GM19351 (cell line): ENCODE measurements around the gene FAM110C.
"Not testable (repeated sequence)": the region's sequence is repeated elsewhere in the genome, so short reads cannot be mapped to it uniquely, and the experiment has no call there.

ENCODE experiments used
- ATAC-seq: cut with Tn5 transposase; IDR thresholded peaks from one replicate; pipeline ENCODE4 v1.9.1; 2021; ENCODE audit warnings: mild to moderate bottlenecking, moderate library complexity; ENCODE audit not compliant: unreplicated experiment

The FAM110C gene

DNA sequence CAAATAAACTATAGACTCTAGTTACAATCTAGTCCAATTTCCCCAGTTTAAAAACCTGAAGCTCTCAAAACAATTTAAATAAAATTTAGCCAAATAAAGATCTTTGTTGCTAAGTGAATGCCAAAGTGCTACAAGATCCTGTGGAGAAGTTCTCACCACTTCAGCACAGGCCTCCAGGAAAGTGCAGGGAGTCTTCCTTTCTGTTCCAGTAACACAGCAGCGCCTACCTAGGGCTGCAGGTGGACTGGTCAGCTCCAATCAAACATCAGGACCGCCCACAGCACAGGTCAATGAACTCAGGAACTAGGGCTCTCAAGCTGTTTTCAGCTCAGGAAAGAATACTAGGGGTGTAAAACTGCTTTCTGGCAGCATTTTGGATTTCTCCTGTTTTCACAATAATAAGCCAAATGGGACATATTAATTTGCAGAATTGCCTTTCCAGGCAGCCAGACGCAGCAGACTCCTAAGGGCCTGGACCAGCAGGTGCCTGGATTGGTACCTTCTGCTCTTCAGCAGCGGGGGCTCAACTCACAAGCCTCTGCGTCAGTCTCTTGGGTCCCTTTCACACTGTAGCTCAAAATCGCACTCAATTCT lies 1.5 kb downstream of the FAM110C start:
- ATAC-seq, result no peak

DNA sequence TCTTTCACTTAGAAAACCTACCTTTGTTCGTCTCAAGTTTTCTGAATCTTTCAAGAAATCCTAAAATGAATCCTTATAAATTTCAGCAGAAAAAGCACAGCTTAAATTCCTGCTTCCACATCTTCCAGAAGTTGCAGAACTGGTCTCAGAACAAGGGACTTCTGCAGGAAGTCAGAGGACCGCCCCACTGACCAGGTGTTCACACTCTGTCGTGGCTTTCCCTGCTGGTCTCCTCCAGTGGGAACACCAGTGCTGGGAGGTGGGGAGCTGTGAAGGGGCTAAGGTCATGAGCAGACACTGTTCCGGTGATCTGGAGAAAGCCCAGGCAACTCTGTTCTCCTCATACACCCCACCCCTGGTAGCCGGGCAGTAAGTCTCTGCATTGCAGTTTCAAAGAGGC lies 3.5 kb downstream of the FAM110C start:
- ATAC-seq, result no peak

DNA sequence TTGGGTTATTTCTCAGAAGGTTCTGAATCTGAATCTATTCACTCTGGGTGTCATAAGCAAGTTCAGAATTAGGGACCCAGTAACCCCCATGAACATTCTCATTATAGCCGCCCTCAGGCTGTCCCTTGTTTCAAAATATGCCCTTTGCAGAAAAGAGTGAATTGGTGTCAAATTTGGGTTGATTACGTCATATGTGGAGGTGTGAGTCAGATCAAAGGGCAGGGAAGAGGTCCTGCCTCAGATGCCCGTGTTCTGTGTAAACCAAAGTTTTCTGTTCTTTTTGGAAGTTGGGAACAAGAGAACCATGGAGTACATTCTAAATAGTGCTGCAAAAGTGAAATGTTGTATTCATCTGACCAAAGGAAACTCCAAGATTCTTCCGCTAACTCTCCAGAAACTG lies 5.8 kb downstream of the FAM110C start:
- no peak for ATAC-seq

GRCh38 chr2:38155-38554 lies 8.2 kb downstream of the FAM110C start:
- ATAC-seq, result no peak

GRCh38 chr2:36318-36717 lies 10.0 kb downstream of the FAM110C start:
- no peak for ATAC-seq

DNA sequence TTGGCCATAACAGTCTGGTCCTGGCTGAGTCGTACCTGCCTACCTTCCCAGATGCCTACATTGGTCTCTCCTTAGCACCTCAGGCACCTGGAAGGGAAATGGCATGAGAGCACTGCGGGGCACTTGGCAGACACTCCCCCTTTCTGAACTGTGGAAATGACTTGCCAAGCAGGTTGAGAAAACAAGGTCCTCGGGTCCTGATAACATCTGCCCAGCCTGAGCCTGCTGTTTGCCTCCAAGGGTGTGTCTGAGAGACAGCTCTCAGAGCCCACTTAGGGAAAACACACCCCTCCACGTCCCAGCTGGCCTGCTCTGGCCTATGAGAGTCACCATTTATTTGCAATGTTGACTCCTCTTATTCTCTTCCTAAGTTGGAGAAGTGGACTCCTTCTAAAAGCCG lies 10.5 kb downstream of the FAM110C start:
- no peak for ATAC-seq

GRCh38 chr2:33620-34019 lies 12.7 kb downstream of the FAM110C start:
- no peak for ATAC-seq

- no peak for ATAC-seq
These were observed 14.2 kb downstream of the FAM110C start for GRCh38 chr2:32068-32467.

- ATAC-seq, result no peak
These were observed 17.1 kb downstream of the FAM110C start for GRCh38 chr2:29253-29652.

GRCh38 chr2:28406-28975 lies 17.8 kb downstream of the FAM110C start:
- ATAC-seq, result no peak

- no peak for ATAC-seq
These were observed 19.4 kb downstream of the FAM110C start for GRCh38 chr2:26891-27290.

- no peak for ATAC-seq
These were observed 20.8 kb downstream of the FAM110C start for GRCh38 chr2:25543-25942.

- ATAC-seq, result not testable (repeated sequence)
These were observed 21.7 kb downstream of the FAM110C start for GRCh38 chr2:24591-24990.

- ATAC-seq, result no peak
These were observed 22.2 kb downstream of the FAM110C start for GRCh38 chr2:24107-24506.

- no peak for ATAC-seq
These were observed 23.0 kb downstream of the FAM110C start for GRCh38 chr2:23283-23682.

GRCh38 chr2:22244-22643 lies 24.1 kb downstream of the FAM110C start:
- not testable (repeated sequence) for ATAC-seq

GRCh38 chr2:20259-20658 lies 26.0 kb downstream of the FAM110C start:
- not testable (repeated sequence) for ATAC-seq

GRCh38 chr2:19505-19904 lies 26.8 kb downstream of the FAM110C start:
- no peak for ATAC-seq

DNA sequence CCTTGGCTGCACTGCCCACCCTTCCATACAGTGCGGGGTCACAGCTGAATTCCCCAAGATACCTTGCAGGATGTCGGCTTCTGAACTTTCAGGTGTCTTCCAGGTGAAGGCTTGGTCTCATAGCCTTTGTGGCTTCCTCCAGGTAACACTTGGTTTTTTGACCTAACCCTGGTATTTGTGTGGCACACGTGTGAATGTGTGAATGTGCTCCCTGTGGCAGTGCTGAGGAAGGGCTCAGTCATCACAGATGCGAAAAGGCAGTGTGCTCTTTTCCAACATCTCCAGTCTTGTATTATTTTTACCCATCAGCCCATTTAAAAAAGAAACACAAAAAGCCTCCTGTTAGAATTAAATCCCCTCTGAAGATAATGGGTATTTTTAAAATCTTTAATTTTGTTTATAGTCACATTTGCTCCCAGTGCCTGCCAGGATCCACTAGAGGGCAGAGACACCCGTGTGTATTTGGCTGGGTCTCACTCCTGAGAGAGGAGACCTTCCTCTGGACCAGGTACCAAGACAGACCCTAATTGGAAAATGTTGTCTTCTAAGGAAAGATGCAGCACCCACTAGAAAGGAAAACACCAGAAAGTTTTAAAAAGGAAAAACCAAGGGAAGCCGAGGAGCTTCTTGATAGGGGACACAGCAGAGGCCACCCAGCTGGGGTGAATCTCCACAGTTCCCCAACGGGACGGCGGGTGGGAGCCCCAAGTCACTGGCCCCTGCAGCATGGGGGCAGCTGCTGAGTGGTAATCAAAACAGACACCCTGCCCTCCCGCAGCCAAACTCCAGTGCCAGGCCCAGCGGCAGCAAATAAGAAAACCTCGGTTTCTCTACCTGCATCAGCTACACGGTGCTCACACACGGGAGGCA lies 27.7 kb downstream of the FAM110C start:
- ATAC-seq, result no peak

DNA sequence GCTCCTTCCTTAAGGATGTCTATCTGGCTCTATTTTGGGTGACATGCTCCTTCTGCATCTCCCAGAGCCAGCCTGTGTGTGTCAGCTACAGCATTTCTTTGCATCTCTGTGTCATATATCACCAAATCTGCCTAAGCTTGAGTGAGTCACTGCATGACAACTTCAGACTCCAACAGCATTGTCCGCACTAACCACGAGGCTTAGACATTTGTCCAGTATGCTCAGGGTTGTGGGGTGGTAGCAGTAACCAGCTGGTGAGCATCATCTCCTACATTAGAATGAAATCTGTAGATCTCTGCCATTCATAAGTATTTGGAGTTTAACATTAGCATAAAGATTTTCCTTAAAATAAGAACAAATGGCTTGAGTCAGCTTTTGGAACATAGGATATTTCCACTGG lies 30.4 kb downstream of the FAM110C start:
- not testable (repeated sequence) for ATAC-seq

GRCh38 chr2:11248-11941 lies 34.9 kb downstream of the FAM110C start:
- no peak for ATAC-seq
